ENCODE measurements around the gene AGTPBP1. TPM values are rescaled to one million over a fixed set of nuclear protein-coding genes. Genes with fewer than 3 reads are reported as not detected.

The AGTPBP1 gene
- total RNA-seq, 2 donors from 2014 or later, result 13.0 to 18.8 TPM

- no peaks in the 10 kb centered on the region for H3K9me3 ChIP-seq
- no peak overlapping the region for H3K27ac ChIP-seq
- no peaks in the 10 kb centered on the region for H3K36me3 ChIP-seq (replicated peaks in 1 of 2; ENCODE audit: insufficient read depth in 1 of 2, low read depth in 2 of 2)
- intact Hi-C loops (cut with DNase I), result no loop called here
- no peak overlapping the region for H3K4me3 ChIP-seq
- H3K27me3 ChIP-seq, result no peaks in the 10 kb centered on the region
- DNase-seq (no peak), ATAC-seq (no peak)
- TF ChIP-seq POLR2A (IDR thresholded peaks at IDR 0.05) (no peak), CTCF (IDR thresholded peaks at IDR 0.05) (no peak)
- H3K4me1 ChIP-seq, result no peaks in the 10 kb centered on the region
Measured at GRCh38 chr9:85685081-85685480, 56.7 kb downstream of the AGTPBP1 start.

- Histone ChIP-seq H3K27me3 (no peaks in the 10 kb centered on the region), H3K27ac (no peak overlapping the region), H3K9me3 (no peaks in the 10 kb centered on the region), H3K4me1 (no peaks in the 10 kb centered on the region), H3K36me3 (replicated peaks in 1 of 2; ENCODE audit: insufficient read depth in 1 of 2, low read depth in 2 of 2) (no peaks in the 10 kb centered on the region), H3K4me3 (no peak overlapping the region)
- ATAC-seq, result no peak
- no peak for TF ChIP-seq CTCF (IDR thresholded peaks at IDR 0.05)
- no peak for TF ChIP-seq POLR2A (IDR thresholded peaks at IDR 0.05)
- intact Hi-C loops (cut with DNase I), result no loop called here
- no peak for DNase-seq
- 86 to 93% methylated on average over 2 of the region's 2 CpGs for WGBS, 2 donors
Measured at GRCh38 chr9:85676790-85677189, 65.0 kb downstream of the AGTPBP1 start.

GRCh38 chr9:85667374-85667773 lies 74.4 kb downstream of the AGTPBP1 start:
- DNase-seq (no peak), ATAC-seq (no peak)
- Histone ChIP-seq H3K4me3 (no peak overlapping the region), H3K36me3 (replicated peaks in 1 of 2; ENCODE audit: insufficient read depth in 1 of 2, low read depth in 2 of 2) (no peaks in the 10 kb centered on the region), H3K27ac (no peak overlapping the region), H3K27me3 (no peaks in the 10 kb centered on the region), H3K9me3 (no peaks in the 10 kb centered on the region), H3K4me1 (no peaks in the 10 kb centered on the region)
- WGBS, 2 donors, result 65 to 83% methylated on average over 1 of the region's 1 CpG
- TF ChIP-seq POLR2A (IDR thresholded peaks at IDR 0.05), result no peak
- no peak for TF ChIP-seq CTCF (IDR thresholded peaks at IDR 0.05)
- intact Hi-C loops (cut with DNase I), result no loop called here

- intact Hi-C loops (cut with DNase I), result no loop called here
- no peak for TF ChIP-seq POLR2A (IDR thresholded peaks at IDR 0.05)
- TF ChIP-seq CTCF (IDR thresholded peaks at IDR 0.05), result no peak
- WGBS, 2 donors, result 87 to 90% methylated on average over 2 of the region's 2 CpGs
Measured at GRCh38 chr9:85666086-85666485, 75.7 kb downstream of the AGTPBP1 start.

GRCh38 chr9:85662573-85662972 lies 79.2 kb downstream of the AGTPBP1 start:
- TF ChIP-seq POLR2A (IDR thresholded peaks at IDR 0.05) (no peak), CTCF (IDR thresholded peaks at IDR 0.05) (no peak)
- H3K9me3 ChIP-seq, result no peaks in the 10 kb centered on the region
- 72 to 83% methylated on average over 1 of the region's 1 CpG for WGBS, 2 donors

More at GRCh38 chr9:85666086-85666485, 75.7 kb downstream of the AGTPBP1 start:
- H3K27ac ChIP-seq, result no peak overlapping the region
- H3K9me3 ChIP-seq, result no peaks in the 10 kb centered on the region
- H3K4me3 ChIP-seq, result no peak overlapping the region
- no peaks in the 10 kb centered on the region for H3K27me3 ChIP-seq
- no peak for DNase-seq
- ATAC-seq, result no peak
- no peaks in the 10 kb centered on the region for H3K4me1 ChIP-seq
- no peaks in the 10 kb centered on the region for H3K36me3 ChIP-seq (replicated peaks in 1 of 2; ENCODE audit: insufficient read depth in 1 of 2, low read depth in 2 of 2)

More at GRCh38 chr9:85662573-85662972, 79.2 kb downstream of the AGTPBP1 start:
- ATAC-seq, result no peak
- H3K36me3 ChIP-seq (replicated peaks in 1 of 2; ENCODE audit: insufficient read depth in 1 of 2, low read depth in 2 of 2), result no peaks in the 10 kb centered on the region
- intact Hi-C loops (cut with DNase I), result no loop called here
- no peak for DNase-seq
- H3K4me3 ChIP-seq, result no peak overlapping the region
- H3K4me1 ChIP-seq, result no peaks in the 10 kb centered on the region
- H3K27me3 ChIP-seq, result no peaks in the 10 kb centered on the region
- no peak overlapping the region for H3K27ac ChIP-seq
